Gastroesophageal sphincter (tissue), 4 donors: ENCODE data around the gene MRPL14. TPM values are rescaled to one million over a fixed set of nuclear protein-coding genes. Genes with fewer than 3 reads are reported as not detected.

Experiments
- ATAC-seq: fragments of 150-250 bp; one replicate; pipeline ENCODE4 v1.9.1; 2016; ENCODE audit warnings: mild to moderate bottlenecking, moderate library complexity
- H3K27ac ChIP-seq, 4 donors: fragments of 200-600 bp; sonication (generic) in 3 of 4; 1 replicate in 3 of 4; 2 replicates in 1 of 4; pipeline ENCODE4 v1.5.1; 2016 to 2019
- H3K27me3 ChIP-seq: fragments of 200-600 bp; sonication (generic); one replicate; pipeline ENCODE4 v1.5.1; 2019
- H3K36me3 ChIP-seq, 2 donors: fragments of 200-600 bp; sonication (generic); one replicate each; pipeline ENCODE4 v1.5.1; 2019; ENCODE audit warnings: control low read depth in 1 of 2
- H3K4me1 ChIP-seq, 3 donors: fragments of 200-600 bp; sonication (generic); 1 replicate in 2 of 3; 2 replicates in 1 of 3; pipeline ENCODE4 v1.5.1; 2016 to 2019; ENCODE audit warnings: control low read depth in 2 of 3
- H3K4me3 ChIP-seq, 2 donors: fragments of 200-600 bp; sonication (generic); one replicate each; pipeline ENCODE4 v1.5.1; 2019; ENCODE audit warnings: mild to moderate bottlenecking in 1 of 2, moderate library complexity in 1 of 2
- H3K9me3 ChIP-seq, 3 donors: fragments of 200-600 bp; sonication (generic); one replicate each; pipeline ENCODE4 v1.5.1; 2017 to 2019; ENCODE audit warnings: control low read depth in 2 of 3
- EP300 ChIP-seq: sonication (generic); formaldehyde crosslinking; IDR thresholded peaks from one replicate; pipeline ENCODE4 v1.6.1; 2017; ENCODE audit warnings: antibody characterized with exemption, mild to moderate bottlenecking
- POLR2A ChIP-seq, 2 donors: fragments of 450-650 bp; IDR thresholded peaks; one replicate each; pipeline ENCODE4 v1.6.1; 2017; ENCODE audit warnings: antibody characterized with exemption in 2 of 2, mild to moderate bottlenecking in 2 of 2, moderate library complexity in 1 of 2
- POLR2AphosphoS5 ChIP-seq: sonication (generic); formaldehyde crosslinking; IDR thresholded peaks from one replicate; pipeline ENCODE4 v1.6.1; 2017; ENCODE audit warnings: antibody characterized with exemption
- WGBS, 2 donors: methylation state at CpG; one replicate each; pipeline ENCODE4 v1.1.5; 2018; ENCODE audit warnings: low coverage in 1 of 2; 5-methylcytosine and 5-hydroxymethylcytosine counted together
- total RNA-seq, 4 donors: library from RNA; depleted of rRNA; stranded (reverse); fragments of >200 nt; gene quantifications; one replicate each; pipeline ENCODE4 v1.1.0, GENCODE V29; 2016
- TF ChIP-seq, protein P1 (sequence below), 4 experiments: fragments of 200-600 bp in 2 of 4; fragments of 450-650 bp in 2 of 4; sonication (generic) in 1 of 4; IDR thresholded peaks; one replicate each; pipeline ENCODE4 v1.5.1; 2017 to 2019; ENCODE audit warnings: antibody characterized with exemption in 4 of 4, mild to moderate bottlenecking in 2 of 4, moderate library complexity in 2 of 4

Gene MRPL14
- total RNA-seq, 4 donors from 2014 or later, result 31.6 to 40.5 (median 35.8) TPM

DNA sequence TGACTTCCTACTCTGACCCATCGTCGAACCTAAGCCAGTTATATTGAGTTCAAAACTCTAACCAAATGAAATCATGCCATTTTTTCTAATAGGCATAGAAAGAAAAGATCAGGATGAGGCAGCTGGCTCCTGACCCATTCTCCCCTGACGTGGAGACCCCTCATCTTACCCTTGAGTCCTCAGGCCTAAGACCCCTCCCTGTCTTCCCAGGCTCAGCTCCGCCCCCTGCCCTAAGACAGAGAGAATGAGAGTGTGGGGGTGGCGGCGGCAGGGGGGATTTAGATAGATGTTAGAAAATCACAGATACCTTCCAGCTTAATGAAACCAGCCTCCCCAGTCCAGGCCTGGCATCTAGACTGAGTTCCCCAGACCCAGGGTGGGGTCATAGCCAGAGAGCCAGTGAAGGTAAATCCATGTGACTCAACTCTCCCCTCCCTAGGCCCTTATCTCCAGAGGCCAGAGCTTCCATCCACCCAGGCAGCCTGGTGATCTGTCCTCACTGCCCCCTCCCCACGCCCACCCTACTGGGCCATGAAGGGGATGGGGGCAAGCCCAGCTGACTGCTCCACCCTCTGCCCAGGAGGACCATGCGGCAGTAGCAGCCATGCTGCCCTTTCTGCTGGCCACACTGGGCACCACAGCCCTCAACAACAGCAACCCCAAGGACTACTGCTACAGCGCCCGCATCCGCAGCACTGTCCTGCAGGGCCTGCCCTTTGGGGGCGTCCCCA, 6.9 kb upstream of the MRPL14 start:
- Histone ChIP-seq H3K4me1 (peaks cover 0 to 24% (median 11%) of the 10 kb centered on the region in 3 donors), H3K27me3 (no peaks in the 10 kb centered on the region), H3K27ac (no peak overlapping the region), H3K4me3 (no peak overlapping the region), H3K9me3 (no peaks in the 10 kb centered on the region), H3K36me3 (peaks cover 0 to 49% of the 10 kb centered on the region in 2 donors)
- no peak for TF ChIP-seq EP300
- TF ChIP-seq POLR2AphosphoS5, result no peak
- TF ChIP-seq, protein P1, sequence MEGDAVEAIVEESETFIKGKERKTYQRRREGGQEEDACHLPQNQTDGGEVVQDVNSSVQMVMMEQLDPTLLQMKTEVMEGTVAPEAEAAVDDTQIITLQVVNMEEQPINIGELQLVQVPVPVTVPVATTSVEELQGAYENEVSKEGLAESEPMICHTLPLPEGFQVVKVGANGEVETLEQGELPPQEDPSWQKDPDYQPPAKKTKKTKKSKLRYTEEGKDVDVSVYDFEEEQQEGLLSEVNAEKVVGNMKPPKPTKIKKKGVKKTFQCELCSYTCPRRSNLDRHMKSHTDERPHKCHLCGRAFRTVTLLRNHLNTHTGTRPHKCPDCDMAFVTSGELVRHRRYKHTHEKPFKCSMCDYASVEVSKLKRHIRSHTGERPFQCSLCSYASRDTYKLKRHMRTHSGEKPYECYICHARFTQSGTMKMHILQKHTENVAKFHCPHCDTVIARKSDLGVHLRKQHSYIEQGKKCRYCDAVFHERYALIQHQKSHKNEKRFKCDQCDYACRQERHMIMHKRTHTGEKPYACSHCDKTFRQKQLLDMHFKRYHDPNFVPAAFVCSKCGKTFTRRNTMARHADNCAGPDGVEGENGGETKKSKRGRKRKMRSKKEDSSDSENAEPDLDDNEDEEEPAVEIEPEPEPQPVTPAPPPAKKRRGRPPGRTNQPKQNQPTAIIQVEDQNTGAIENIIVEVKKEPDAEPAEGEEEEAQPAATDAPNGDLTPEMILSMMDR (IDR thresholded peaks at IDR 0.05), result no peak
- TF ChIP-seq POLR2A (IDR thresholded peaks at IDR 0.05), result no peak
- no peak for ATAC-seq
- 80% methylated on average over 7 to 9 of the region's 12 CpGs for WGBS, 2 donors

DNA sequence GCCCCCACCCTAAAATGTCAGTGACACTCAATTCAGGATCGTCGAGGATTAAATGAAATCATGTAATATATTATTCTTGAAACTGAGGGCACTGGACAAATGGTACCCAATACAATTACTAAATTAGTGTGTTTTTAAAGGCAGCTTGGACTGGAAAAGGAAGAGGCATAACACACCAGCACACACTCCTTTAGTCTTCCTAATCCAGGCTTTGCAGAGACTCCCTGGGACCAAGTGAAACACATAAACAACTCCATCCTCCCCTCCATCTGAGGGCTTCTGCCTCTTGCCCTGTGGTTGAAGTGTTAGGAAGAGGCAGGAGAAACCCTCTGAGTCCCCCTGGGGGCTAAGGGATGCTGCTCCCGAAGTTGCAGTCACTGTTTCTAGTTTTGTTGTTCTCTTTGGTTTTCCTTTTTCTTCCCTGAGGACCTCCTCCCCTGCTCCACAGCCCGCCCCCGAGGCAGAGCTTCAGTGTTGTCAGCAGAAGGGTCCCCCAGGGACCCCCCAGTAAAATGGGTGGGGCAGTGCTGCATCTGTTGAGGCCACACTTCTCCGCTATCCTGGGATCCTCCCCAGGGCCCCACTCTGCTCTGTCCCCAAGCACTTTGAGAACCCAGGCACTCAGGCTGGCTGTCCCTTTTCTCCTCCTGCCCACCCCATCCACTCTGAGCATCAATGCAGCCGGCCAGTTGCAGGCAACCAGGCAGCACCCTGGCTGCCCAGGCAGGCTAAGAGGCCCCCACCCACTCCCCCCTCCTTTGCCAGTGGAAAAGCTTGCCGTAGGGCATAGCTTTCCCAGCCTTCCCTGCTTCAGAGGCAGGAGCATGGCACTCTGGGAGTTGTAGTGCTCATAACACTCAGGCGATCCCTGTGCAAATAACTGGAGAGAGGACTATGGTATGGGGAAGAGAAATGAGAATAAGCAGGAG, 6.0 kb upstream of the MRPL14 start:
- Histone ChIP-seq H3K27ac (peak overlapping the region in 3 of 4 donors; percentile 48 to 69 (median 69)), H3K4me1 (peaks cover 0 to 32% (median 16%) of the 10 kb centered on the region in 3 donors), H3K9me3 (no peaks in the 10 kb centered on the region), H3K36me3 (peaks cover 0 to 40% of the 10 kb centered on the region in 2 donors), H3K4me3 (peak overlapping the region in 1 of 2 donors; percentile 33), H3K27me3 (no peaks in the 10 kb centered on the region)
- ATAC-seq, result peak; percentile 87
- TF ChIP-seq EP300, result no peak
- TF ChIP-seq, protein P1 (IDR thresholded peaks at IDR 0.05), result no peak
- TF ChIP-seq POLR2AphosphoS5, result no peak
- no peak for TF ChIP-seq POLR2A (IDR thresholded peaks at IDR 0.05)
- 14 to 80% methylated on average over 1 of the region's 9 CpGs for WGBS, 2 donors

DNA sequence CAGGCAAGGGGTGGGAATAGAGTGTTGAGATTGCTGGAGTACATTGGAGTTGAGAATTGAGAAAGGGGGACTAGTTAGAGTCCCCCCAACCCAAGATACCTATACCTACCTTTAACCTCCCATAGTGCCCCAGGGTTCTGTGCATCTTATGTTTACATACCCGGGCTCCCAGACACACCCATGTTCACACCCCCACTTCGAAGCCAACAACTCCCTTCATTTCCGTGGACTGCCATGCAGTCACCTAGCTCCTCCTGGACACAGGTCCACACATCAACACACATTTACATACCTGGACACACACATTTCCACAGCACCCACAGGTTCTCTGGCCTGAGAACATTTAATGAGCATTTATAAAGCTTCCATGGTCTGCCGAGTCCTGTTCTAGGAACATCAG, 5.2 kb upstream of the MRPL14 start:
- 71 to 89% methylated on average over 3 to 4 of the region's 4 CpGs for WGBS, 2 donors
- H3K4me1 ChIP-seq, result peaks cover 0 to 37% (median 17%) of the 10 kb centered on the region in 3 donors
- H3K27me3 ChIP-seq, result no peaks in the 10 kb centered on the region
- TF ChIP-seq EP300 (no peak), POLR2AphosphoS5 (no peak), POLR2A (IDR thresholded peaks at IDR 0.05) (no peak)
- TF ChIP-seq, protein P1 (IDR thresholded peaks at IDR 0.05), result no peak
- no peak for ATAC-seq
- H3K36me3 ChIP-seq, result peaks cover 0 to 32% of the 10 kb centered on the region in 2 donors
- H3K9me3 ChIP-seq, result no peaks in the 10 kb centered on the region
- H3K27ac ChIP-seq, result peak overlapping the region in 2 of 4 donors; percentile 48 to 69
- no peak overlapping the region for H3K4me3 ChIP-seq

DNA sequence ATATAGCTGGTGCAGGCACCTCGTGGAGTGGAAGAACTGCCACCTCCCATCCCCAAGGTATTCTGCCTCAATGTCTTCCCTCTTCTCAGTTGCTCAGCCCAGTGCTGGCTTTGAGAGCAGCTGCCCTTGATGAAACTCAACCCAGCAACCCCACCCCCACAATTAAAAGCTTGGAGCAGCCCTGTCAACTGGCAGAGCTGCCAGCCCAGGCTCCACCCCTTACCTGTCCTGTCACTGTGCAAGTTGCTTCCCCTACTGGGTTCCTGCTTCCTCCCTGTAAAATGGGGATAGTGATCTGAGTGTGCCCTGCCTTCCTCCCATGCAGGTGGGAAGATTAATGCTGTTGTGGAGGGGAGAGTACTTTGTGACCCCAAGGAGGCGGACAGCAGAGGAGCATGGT, 4.6 kb upstream of the MRPL14 start:
- H3K27ac ChIP-seq, result peak overlapping the region in 1 of 4 donors; percentile 69
- H3K9me3 ChIP-seq, result no peaks in the 10 kb centered on the region
- WGBS, 2 donors, result 60% methylated on average over 1 of the region's 2 CpGs; no CpG with 5 or more reads in 1 of the 2 donors
- peaks cover 0 to 26% of the 10 kb centered on the region in 2 donors for H3K36me3 ChIP-seq
- no peak for ATAC-seq
- H3K4me1 ChIP-seq, result peaks cover 0 to 37% (median 17%) of the 10 kb centered on the region in 3 donors
- no peaks in the 10 kb centered on the region for H3K27me3 ChIP-seq
- no peak overlapping the region for H3K4me3 ChIP-seq
- TF ChIP-seq POLR2AphosphoS5 (no peak), EP300 (no peak), POLR2A (IDR thresholded peaks at IDR 0.05) (no peak)
- TF ChIP-seq, protein P1 (IDR thresholded peaks at IDR 0.05), result no peak
